ENCODE data around the gene CALML4. TPM values are rescaled to one million over a fixed set of nuclear protein-coding genes. Genes with fewer than 3 reads are reported as not detected.

Gene CALML4
- total and polyA plus RNA-seq, 2 donors (not counting 3 experiments of a cell fraction or from before 2014, with no cell fraction given) = 2.6 to 10.1 TPM

GRCh38 chr15:68214838-68215254 lies 9.7 kb upstream of the CALML4 start:
- H3K4me1 ChIP-seq (ENCODE audit: control insufficient read depth, extremely low read depth, insufficient read depth, low read length) = no peaks in the 10 kb centered on the region
- no peaks in the 10 kb centered on the region for H3K36me3 ChIP-seq (ENCODE audit: control insufficient read depth in 2 of 2, extremely low read depth in 1 of 2, insufficient read depth in 2 of 2, low read length in 2 of 2)
- ChIA-PET CTCF (no interaction called here), POLR2A (no interaction called here)
- DNase-seq (ENCODE audit: low read depth, low spot score) = no peak
- dilution Hi-C loops (cut with MboI; ENCODE audit: extremely low pct_ligation_motif_present, low sequenced_read_pairs) = no loop called here
- H3K4me3 ChIP-seq (replicated peaks in 1 of 3; ENCODE audit: insufficient read depth in 1 of 3, low read depth in 1 of 3, low read length in 3 of 3) = no peak overlapping the region
- no peaks in the 10 kb centered on the region for H3K9me1 ChIP-seq (replicated peaks; ENCODE audit: control insufficient read depth, extremely low read depth, insufficient read depth, low read length)
- H3K9ac ChIP-seq (replicated peaks; ENCODE audit: extremely low read depth, insufficient read depth, low read length) = no peak overlapping the region
- H3K9me3 ChIP-seq (replicated peaks; ENCODE audit: control insufficient read depth, insufficient read depth, low read length) = no peaks in the 10 kb centered on the region
- intact Hi-C loops (cut with micrococcal nuclease) = no loop called here
- no TSS peak for BruUV-seq (replicated peaks)
- H3K27me3 ChIP-seq (ENCODE audit: control insufficient read depth in 2 of 2, insufficient read depth in 2 of 2, low read length in 2 of 2) = no peaks in the 10 kb centered on the region
- no peak overlapping the region for H3K4me2 ChIP-seq (ENCODE audit: insufficient read depth, low read length)
- H3K27ac ChIP-seq (ENCODE audit: insufficient read depth, low read depth, low read length) = no peak overlapping the region
- H2AFZ ChIP-seq (ENCODE audit: low read depth, low read length) = no peak overlapping the region
- H3K79me2 ChIP-seq (ENCODE audit: control insufficient read depth, insufficient read depth, low read length) = peaks cover 25% of the 10 kb centered on the region
- FAIRE-seq = no peak
- no peaks in the 10 kb centered on the region for H4K20me1 ChIP-seq (replicated peaks; ENCODE audit: control insufficient read depth, extremely low read depth, insufficient read depth, low read length)
- TF ChIP-seq MYC (IDR thresholded peaks at IDR 0.05; ENCODE audit: low read depth, low read length) = no peak
- TF ChIP-seq CTCF (IDR thresholded peaks at IDR 0.05; ENCODE audit: extremely low read depth in 1 of 2, insufficient read depth in 1 of 2, low read depth in 1 of 2, low read length in 2 of 2) = no peak
- TF ChIP-seq POLR2A (IDR thresholded peaks at IDR 0.05; ENCODE audit: low read depth, low read length) = no peak
- TF ChIP-seq EZH2 (IDR thresholded peaks at IDR 0.05; ENCODE audit: borderline replicate concordance, low read depth, low read length, severe bottlenecking) = no peak
- no peak for TF ChIP-seq POLR2AphosphoS5 (IDR thresholded peaks at IDR 0.05; ENCODE audit: insufficient read depth, low read depth, low read length)
- no peak for TF ChIP-seq FOS (IDR thresholded peaks at IDR 0.05; ENCODE audit: borderline replicate concordance, insufficient read depth, low read length)
- TF ChIP-seq GATA2 (IDR thresholded peaks at IDR 0.05; ENCODE audit: insufficient read depth, insufficient read length, low read depth, low read length) = no peak
- no peak for TF ChIP-seq MAX (IDR thresholded peaks at IDR 0.05; ENCODE audit: insufficient read depth, insufficient read length)
- TF ChIP-seq JUN (IDR thresholded peaks at IDR 0.05; ENCODE audit: borderline replicate concordance, insufficient read depth, insufficient read length, low read depth) = no peak

Measured in endothelial cell of umbilical vein (primary cell).